Large intestine (tissue), 1 donor: ENCODE measurements around the gene AP1M1. TPM values are rescaled to one million over a fixed set of nuclear protein-coding genes. Genes with fewer than 3 reads are reported as not detected.

Experiments
- polyA plus RNA-seq: library from polyadenylated mRNA; unstranded; fragments of 120-200 nt; gene quantifications from one replicate; pipeline ENCODE4 v1.2.1, GENCODE V29; 2013

AP1M1 gene
- polyA plus RNA-seq, 1 donor: 32.8 TPM

Other genes starting within 250 kb of the AP1M1 start
- gene OR10H4, start 248.9 kb upstream of the AP1M1 start, polyA plus RNA-seq: not detected
- 223 TPM for gene TPM4, start 121.4 kb upstream of the AP1M1 start, polyA plus RNA-seq
- 74.1 TPM for gene RAB8A, start 86.0 kb upstream of the AP1M1 start, polyA plus RNA-seq
- gene HSH2D, start 54.2 kb upstream of the AP1M1 start, polyA plus RNA-seq: 15.4 TPM
- not detected for gene CIB3, start 24.4 kb upstream of the AP1M1 start, polyA plus RNA-seq
- gene FAM32A, start 12.5 kb upstream of the AP1M1 start, polyA plus RNA-seq: 90.1 TPM
- 21.7 TPM for gene KLF2, start 126.9 kb downstream of the AP1M1 start, polyA plus RNA-seq